Measurements from ENCODE around the gene RASSF8. TPM values are rescaled to one million over a fixed set of nuclear protein-coding genes. Genes with fewer than 3 reads are reported as not detected.
A peak's percentile ranks its signal among the peaks of the same experiment; 100 is the strongest.

Gene RASSF8
- total and polyA plus RNA-seq, 2 experiments from 2014 or later, result 11.5 to 30.6 TPM

- H3K4me3 Mint-ChIP-seq, result no peak overlapping the region
- Histone ChIP-seq H3F3A (replicated peaks; ENCODE audit: low read depth) (no peaks in the 10 kb centered on the region), H3K27ac (ENCODE audit: low read depth) (no peak overlapping the region), H3K9me2 (ENCODE audit: insufficient read depth) (no peaks in the 10 kb centered on the region), H3K27me3 (ENCODE audit: insufficient read depth) (no peaks in the 10 kb centered on the region), H3K4me3 (no peak overlapping the region), H3K4me2 (no peak overlapping the region), H3K36me3 (ENCODE audit: insufficient read depth) (no peaks in the 10 kb centered on the region), H2AFZ (no peak overlapping the region), H3K4me1 (ENCODE audit: insufficient read depth) (no peaks in the 10 kb centered on the region), H3K79me2 (replicated peaks; ENCODE audit: insufficient read depth) (peaks cover 18% of the 10 kb centered on the region), H4K20me1 (replicated peaks; ENCODE audit: insufficient read depth) (no peaks in the 10 kb centered on the region)
- no peaks in the 10 kb centered on the region for H3K9me3 Mint-ChIP-seq
- H3K36me3 Mint-ChIP-seq (ENCODE audit: low read depth), result no peaks in the 10 kb centered on the region
- TF ChIP-seq ETS1 (IDR thresholded peaks at IDR 0.05) (no peak), EZH2phosphoT487 (IDR thresholded peaks at IDR 0.05; ENCODE audit: unreplicated experiment) (no peak)
- no peaks in the 10 kb centered on the region for H3K27me3 Mint-ChIP-seq (ENCODE audit: insufficient read depth, low read depth, poor library complexity)
- no peak overlapping the region for H3K27ac Mint-ChIP-seq
- ATAC-seq, result no peak
- peaks cover 17% of the 10 kb centered on the region; the same call in 2 of the 3 replicates for H3K4me1 Mint-ChIP-seq
- no peak for DNase-seq (ENCODE audit: low spot score)
Measured at GRCh38 chr12:26032290-26032689, 73.8 kb downstream of the RASSF8 start.

- no peaks in the 10 kb centered on the region for H3F3A ChIP-seq (replicated peaks; ENCODE audit: low read depth)
- H3K9me2 ChIP-seq (ENCODE audit: insufficient read depth), result no peaks in the 10 kb centered on the region
- no peak overlapping the region for H3K4me3 ChIP-seq
- no peak overlapping the region for H2AFZ ChIP-seq
- peaks cover 20% of the 10 kb centered on the region; the same call in 2 of the 3 replicates for H3K4me1 Mint-ChIP-seq
- DNase-seq (ENCODE audit: low spot score) (no peak), ATAC-seq (peak; percentile 29; the same call in 2 of the 3 replicates)
- H3K27ac Mint-ChIP-seq, result no peak overlapping the region
- H3K79me2 ChIP-seq (replicated peaks; ENCODE audit: insufficient read depth), result peaks cover 18% of the 10 kb centered on the region
- H3K27ac ChIP-seq (ENCODE audit: low read depth), result no peak overlapping the region
- no peaks in the 10 kb centered on the region for H3K4me1 ChIP-seq (ENCODE audit: insufficient read depth)
- no peaks in the 10 kb centered on the region for H3K27me3 Mint-ChIP-seq (ENCODE audit: insufficient read depth, low read depth, poor library complexity)
- H4K20me1 ChIP-seq (replicated peaks; ENCODE audit: insufficient read depth), result no peaks in the 10 kb centered on the region
- no peak overlapping the region for H3K4me2 ChIP-seq
- no peaks in the 10 kb centered on the region for H3K36me3 Mint-ChIP-seq (ENCODE audit: low read depth)
- TF ChIP-seq CREB1 (CRISPR knock-in tag; IDR thresholded peaks at IDR 0.05; ENCODE audit: low read depth) (no peak), CTCF (conservative IDR thresholded peaks at IDR 0.05; ENCODE audit: low read depth in 2 of 2) (no peak), JUNB (IDR thresholded peaks at IDR 0.05; ENCODE audit: unreplicated experiment) (no peak), ZNF114 (CRISPR knock-in tag; IDR thresholded peaks at IDR 0.05) (no peak)
- H3K27me3 ChIP-seq (ENCODE audit: insufficient read depth), result no peaks in the 10 kb centered on the region
- H3K4me3 Mint-ChIP-seq, result no peak overlapping the region
- no peaks in the 10 kb centered on the region for H3K9me3 Mint-ChIP-seq
- H3K36me3 ChIP-seq (ENCODE audit: insufficient read depth), result no peaks in the 10 kb centered on the region
Measured at GRCh38 chr12:26032719-26033241, 74.3 kb downstream of the RASSF8 start.
